ENCODE measurements around the gene FOXP1.
A peak's percentile ranks its signal among the peaks of the same experiment; 100 is the strongest.

Gene FOXP1

DNA sequence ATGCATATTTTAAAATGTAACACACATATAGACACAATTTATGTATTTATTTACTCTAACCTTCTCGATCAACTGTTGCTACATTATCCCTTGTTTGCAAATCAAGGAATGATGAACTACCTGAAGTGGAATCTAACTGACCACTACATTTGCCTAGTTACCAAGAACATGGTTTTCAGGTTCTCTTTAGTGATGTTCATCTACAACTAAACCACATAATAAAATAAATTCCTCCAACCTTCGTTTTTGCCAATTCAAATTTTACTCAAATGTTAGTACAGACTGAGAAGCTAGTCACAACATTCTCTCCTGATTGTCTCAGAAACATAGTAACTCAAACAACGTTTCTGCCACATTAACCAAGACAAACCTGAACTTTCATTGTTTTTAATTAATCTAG lies 521.9 kb downstream of the FOXP1 start:
- H3K27me3 ChIP-seq (ENCODE audit: insufficient read depth, poor library complexity, severe bottlenecking) = no peaks in the 10 kb centered on the region
- no peak for TF ChIP-seq CTCF (IDR thresholded peaks at IDR 0.05; ENCODE audit: poor library complexity, severe bottlenecking)
- peak overlapping the region; percentile 96 for H3K27ac ChIP-seq (ENCODE audit: poor library complexity, severe bottlenecking)
- DNase-seq (ENCODE audit: low spot score) = no peak
- H3K36me3 ChIP-seq (ENCODE audit: low read depth) = no peaks in the 10 kb centered on the region
- ATAC-seq (ENCODE audit: low read depth) = no peak
- H3K9me3 ChIP-seq (ENCODE audit: severe bottlenecking) = no peaks in the 10 kb centered on the region
- H3K4me1 ChIP-seq (ENCODE audit: insufficient read depth, poor library complexity, severe bottlenecking) = peaks cover 53% of the 10 kb centered on the region
- H3K4me3 ChIP-seq (ENCODE audit: severe bottlenecking) = peak overlapping the region; percentile 63

DNA sequence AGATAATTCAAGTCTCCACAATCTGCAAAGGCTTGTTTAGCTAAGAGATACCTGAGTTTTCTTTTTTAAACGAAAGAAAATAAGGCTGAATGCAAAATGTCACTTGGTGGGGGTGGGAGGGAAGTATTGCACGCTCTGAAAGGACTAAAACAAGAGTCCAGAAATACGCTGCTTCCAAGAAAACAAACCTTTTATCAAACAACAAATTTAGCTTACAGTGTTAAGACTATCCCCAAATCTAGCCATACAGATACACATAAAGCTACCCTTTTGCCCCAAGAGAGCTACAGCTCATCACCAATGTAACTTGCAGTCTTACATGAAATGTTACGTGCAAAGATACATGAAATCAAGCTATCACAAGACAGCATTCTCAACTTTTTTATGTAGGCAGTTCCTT lies 522.5 kb downstream of the FOXP1 start:
- H3K27ac ChIP-seq (ENCODE audit: poor library complexity, severe bottlenecking) = peak overlapping the region; percentile 96
- no peaks in the 10 kb centered on the region for H3K9me3 ChIP-seq (ENCODE audit: severe bottlenecking)
- H3K4me1 ChIP-seq (ENCODE audit: insufficient read depth, poor library complexity, severe bottlenecking) = peaks cover 54% of the 10 kb centered on the region
- H3K27me3 ChIP-seq (ENCODE audit: insufficient read depth, poor library complexity, severe bottlenecking) = no peaks in the 10 kb centered on the region
- ATAC-seq (ENCODE audit: low read depth) (no peak), DNase-seq (ENCODE audit: low spot score) (no peak)
- H3K4me3 ChIP-seq (ENCODE audit: severe bottlenecking) = no peak overlapping the region
- no peak for TF ChIP-seq CTCF (IDR thresholded peaks at IDR 0.05; ENCODE audit: poor library complexity, severe bottlenecking)
- no peaks in the 10 kb centered on the region for H3K36me3 ChIP-seq (ENCODE audit: low read depth)

DNA sequence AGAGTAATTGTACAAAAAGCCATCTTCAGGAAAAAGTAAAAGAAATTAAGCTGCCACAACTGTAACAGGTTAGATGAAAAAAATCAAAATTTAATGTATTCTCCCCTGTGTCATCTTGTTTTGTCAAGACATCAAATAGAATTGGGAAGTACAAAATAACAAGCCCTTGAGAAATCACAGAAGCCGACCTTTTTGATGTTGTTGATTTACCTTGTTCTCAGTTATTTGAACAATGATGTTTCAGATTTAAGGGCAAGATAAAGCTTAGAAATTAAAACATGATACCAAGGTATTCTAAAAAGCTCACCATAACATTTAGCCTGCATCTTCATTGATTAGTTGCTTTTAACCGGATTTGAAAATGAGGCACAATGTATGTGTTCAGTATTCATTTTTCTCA lies 523.0 kb downstream of the FOXP1 start:
- no peak overlapping the region for H3K4me3 ChIP-seq (ENCODE audit: severe bottlenecking)
- TF ChIP-seq CTCF (IDR thresholded peaks at IDR 0.05; ENCODE audit: poor library complexity, severe bottlenecking) = no peak
- H3K9me3 ChIP-seq (ENCODE audit: severe bottlenecking) = no peaks in the 10 kb centered on the region
- H3K36me3 ChIP-seq (ENCODE audit: low read depth) = no peaks in the 10 kb centered on the region
- H3K27ac ChIP-seq (ENCODE audit: poor library complexity, severe bottlenecking) = peak overlapping the region; percentile 96
- no peaks in the 10 kb centered on the region for H3K27me3 ChIP-seq (ENCODE audit: insufficient read depth, poor library complexity, severe bottlenecking)
- no peak for ATAC-seq (ENCODE audit: low read depth)
- H3K4me1 ChIP-seq (ENCODE audit: insufficient read depth, poor library complexity, severe bottlenecking) = peaks cover 59% of the 10 kb centered on the region
- no peak for DNase-seq (ENCODE audit: low spot score)

- TF ChIP-seq CTCF (IDR thresholded peaks at IDR 0.05; ENCODE audit: poor library complexity, severe bottlenecking) = no peak
- no peaks in the 10 kb centered on the region for H3K9me3 ChIP-seq (ENCODE audit: severe bottlenecking)
- DNase-seq (ENCODE audit: low spot score) = no peak
- peak; percentile 88 for ATAC-seq (ENCODE audit: low read depth)
- H3K27me3 ChIP-seq (ENCODE audit: insufficient read depth, poor library complexity, severe bottlenecking) = no peaks in the 10 kb centered on the region
- H3K4me1 ChIP-seq (ENCODE audit: insufficient read depth, poor library complexity, severe bottlenecking) = peaks cover 70% of the 10 kb centered on the region
- H3K4me3 ChIP-seq (ENCODE audit: severe bottlenecking) = no peak overlapping the region
- H3K36me3 ChIP-seq (ENCODE audit: low read depth) = 0 out of 2 replicates have a peak, but pooled peaks cover 3% of the 10 kb centered on the region
- peak overlapping the region; percentile 96 for H3K27ac ChIP-seq (ENCODE audit: poor library complexity, severe bottlenecking)
These were observed 526.0 kb downstream of the FOXP1 start for GRCh38 chr3:71057526-71057894.

GRCh38 chr3:71056327-71056726 lies 527.2 kb downstream of the FOXP1 start:
- ATAC-seq (ENCODE audit: low read depth) (peak; percentile 69), DNase-seq (ENCODE audit: low spot score) (no peak)
- Histone ChIP-seq H3K4me3 (ENCODE audit: severe bottlenecking) (no peak overlapping the region), H3K36me3 (ENCODE audit: low read depth) (peaks cover 12% of the 10 kb centered on the region), H3K4me1 (ENCODE audit: insufficient read depth, poor library complexity, severe bottlenecking) (peaks cover 69% of the 10 kb centered on the region), H3K27me3 (ENCODE audit: insufficient read depth, poor library complexity, severe bottlenecking) (no peaks in the 10 kb centered on the region), H3K27ac (ENCODE audit: poor library complexity, severe bottlenecking) (peak overlapping the region; percentile 96), H3K9me3 (ENCODE audit: severe bottlenecking) (no peaks in the 10 kb centered on the region)
- no peak for TF ChIP-seq CTCF (IDR thresholded peaks at IDR 0.05; ENCODE audit: poor library complexity, severe bottlenecking)
